Testis (tissue), 3 donors: Measurements from ENCODE around the gene PLIN4. TPM values are rescaled to one million over a fixed set of nuclear protein-coding genes. Genes with fewer than 3 reads are reported as not detected.

Experiments used
- DNase-seq: peaks from one replicate; pipeline ENCODE4 v3.0.0-alpha.2; 2019
- H3K27ac ChIP-seq, 2 donors: fragments of 200-600 bp; sonication (generic); one replicate each; pipeline ENCODE4 v1.5.1; 2019
- H3K27me3 ChIP-seq: fragments of 200-600 bp; sonication (generic); one replicate; pipeline ENCODE4 v1.5.1; 2019
- H3K36me3 ChIP-seq: fragments of 200-600 bp; sonication (generic); one replicate; pipeline ENCODE4 v1.5.1; 2017; ENCODE audit warnings: low read depth; ENCODE audit errors: missing control alignments
- H3K4me1 ChIP-seq: fragments of 200-600 bp; sonication (generic); one replicate; pipeline ENCODE4 v1.5.1; 2019
- H3K4me3 ChIP-seq, 2 donors: fragments of 200-600 bp; sonication (generic); one replicate each; pipeline ENCODE4 v1.5.1; 2017 to 2019
- H3K9me3 ChIP-seq: fragments of 200-600 bp; sonication (generic); one replicate; pipeline ENCODE4 v1.5.1; 2017
- POLR2A ChIP-seq: fragments of 450-650 bp; IDR thresholded peaks from one replicate; pipeline ENCODE4 v1.6.1; 2017; ENCODE audit warnings: antibody characterized with exemption, mild to moderate bottlenecking, moderate library complexity
- WGBS, 2 donors: methylation state at CpG; one replicate each; pipeline ENCODE4 v1.1.5; 2018; 5-methylcytosine and 5-hydroxymethylcytosine counted together
- intact Hi-C: fragments of 100-400 bp; cut with DNase I; formaldehyde crosslinking; loops from one replicate; pipeline ENCODE4 v1.15.1; 2023; ENCODE audit warnings: low total_unique reads
- polyA plus RNA-seq: library from polyadenylated mRNA; stranded (reverse); fragments of 350-450 nt; fragmentation: Illumina TruSeq; extraction: RNeasy Lipid Tissue Mini Kit (QIAGEN cat#74804); gene quantifications from one replicate; pipeline ENCODE4 v1.2.3, GENCODE V29; 2014; ENCODE audit warnings: low read depth, low replicate concordance; ENCODE audit not compliant: insufficient read depth
- total RNA-seq, 2 donors: library from RNA; depleted of rRNA; stranded (reverse); fragments of >200 nt; gene quantifications; one replicate each; pipeline ENCODE4 v1.2.3, GENCODE V29; 2016
- TF ChIP-seq, protein P1 (sequence below), 3 experiments: fragments of 450-650 bp in 2 of 3; fragments of 200-600 bp in 1 of 3; sonication (generic) in 1 of 3; IDR thresholded peaks; one replicate each; pipeline ENCODE4 v1.5.1; 2016 to 2019; ENCODE audit warnings: antibody characterized with exemption in 3 of 3, mild to moderate bottlenecking in 2 of 3, moderate library complexity in 1 of 3

PLIN4 gene
- total and polyA plus RNA-seq, 3 donors from 2014 or later, result 2.8 to 4.0 (median 3.7) TPM

DNA sequence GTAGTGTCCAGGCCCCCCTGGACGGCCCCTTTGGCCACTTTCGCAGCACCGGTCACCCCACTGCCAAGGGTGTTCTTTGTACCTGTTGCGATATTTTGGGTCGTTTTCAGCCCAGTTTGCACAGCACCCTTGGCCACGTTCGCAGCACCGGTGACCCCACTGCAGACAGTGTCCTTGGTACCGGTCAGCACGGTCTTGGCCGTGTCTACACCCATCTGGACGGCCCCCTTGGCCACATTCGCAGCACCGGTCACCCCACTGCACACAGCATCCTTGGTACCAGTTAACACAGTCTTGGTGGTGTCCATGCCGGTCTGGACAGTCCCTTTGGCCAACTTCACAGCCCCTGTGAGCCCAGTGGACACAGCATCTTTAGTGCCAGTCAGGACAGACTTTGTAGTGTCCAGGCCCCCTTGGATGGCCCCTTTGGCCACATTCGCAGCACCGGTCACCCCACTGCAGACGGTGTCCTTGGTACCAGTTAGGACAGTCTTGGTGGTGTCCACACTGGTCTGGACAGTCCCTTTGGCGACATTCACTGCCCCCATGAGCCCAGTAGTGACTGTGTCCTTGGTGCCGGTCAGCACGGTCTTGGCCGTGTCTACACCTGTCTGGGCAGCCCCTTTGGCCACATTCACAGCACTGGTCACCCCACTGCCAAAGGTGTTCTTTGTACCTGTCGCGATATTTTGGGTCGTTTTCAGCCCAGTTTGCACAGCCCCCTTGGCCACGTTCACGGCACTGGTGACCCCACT, 6.8 kb downstream of the PLIN4 start:
- H3K36me3 ChIP-seq, result no peaks in the 10 kb centered on the region
- no peak overlapping the region for H3K4me3 ChIP-seq
- intact Hi-C loops, result no loop called here
- DNase-seq, result no peak
- H3K9me3 ChIP-seq, result no peaks in the 10 kb centered on the region
- TF ChIP-seq, protein P1, sequence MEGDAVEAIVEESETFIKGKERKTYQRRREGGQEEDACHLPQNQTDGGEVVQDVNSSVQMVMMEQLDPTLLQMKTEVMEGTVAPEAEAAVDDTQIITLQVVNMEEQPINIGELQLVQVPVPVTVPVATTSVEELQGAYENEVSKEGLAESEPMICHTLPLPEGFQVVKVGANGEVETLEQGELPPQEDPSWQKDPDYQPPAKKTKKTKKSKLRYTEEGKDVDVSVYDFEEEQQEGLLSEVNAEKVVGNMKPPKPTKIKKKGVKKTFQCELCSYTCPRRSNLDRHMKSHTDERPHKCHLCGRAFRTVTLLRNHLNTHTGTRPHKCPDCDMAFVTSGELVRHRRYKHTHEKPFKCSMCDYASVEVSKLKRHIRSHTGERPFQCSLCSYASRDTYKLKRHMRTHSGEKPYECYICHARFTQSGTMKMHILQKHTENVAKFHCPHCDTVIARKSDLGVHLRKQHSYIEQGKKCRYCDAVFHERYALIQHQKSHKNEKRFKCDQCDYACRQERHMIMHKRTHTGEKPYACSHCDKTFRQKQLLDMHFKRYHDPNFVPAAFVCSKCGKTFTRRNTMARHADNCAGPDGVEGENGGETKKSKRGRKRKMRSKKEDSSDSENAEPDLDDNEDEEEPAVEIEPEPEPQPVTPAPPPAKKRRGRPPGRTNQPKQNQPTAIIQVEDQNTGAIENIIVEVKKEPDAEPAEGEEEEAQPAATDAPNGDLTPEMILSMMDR (IDR thresholded peaks at IDR 0.05), result no peak
- no peak for TF ChIP-seq POLR2A
- H3K27ac ChIP-seq, result no peak overlapping the region
- 85 to 90% methylated on average over 25 to 27 of the region's 27 CpGs for WGBS, 2 donors
- peaks cover 7% of the 10 kb centered on the region for H3K4me1 ChIP-seq
- H3K27me3 ChIP-seq, result no peaks in the 10 kb centered on the region

- WGBS, 2 donors, result 85 to 90% methylated on average over 13 to 37 of the region's 37 CpGs
- intact Hi-C loops, result no loop called here
These were observed 7.6 kb downstream of the PLIN4 start for GRCh38 chr19:4510435-4511255.

GRCh38 chr19:4508698-4509097, 9.6 kb downstream of the PLIN4 start:
- no peak for DNase-seq
- no peaks in the 10 kb centered on the region for H3K27me3 ChIP-seq
- no peaks in the 10 kb centered on the region for H3K36me3 ChIP-seq
- no peaks in the 10 kb centered on the region for H3K9me3 ChIP-seq
- H3K4me1 ChIP-seq, result peaks cover 17% of the 10 kb centered on the region
- no peak overlapping the region for H3K27ac ChIP-seq
- 90% methylated on average over 11 to 21 of the region's 21 CpGs for WGBS, 2 donors
- no peak for TF ChIP-seq POLR2A
- TF ChIP-seq, protein P1 (IDR thresholded peaks at IDR 0.05), result no peak
- intact Hi-C loops, result no loop called here
- H3K4me3 ChIP-seq, result no peak overlapping the region

More at GRCh38 chr19:4510435-4511255, 7.6 kb downstream of the PLIN4 start:
- no peak for DNase-seq
- H3K4me3 ChIP-seq, result no peak overlapping the region
- TF ChIP-seq, protein P1 (IDR thresholded peaks at IDR 0.05), result no peak
- no peaks in the 10 kb centered on the region for H3K27me3 ChIP-seq
- peaks cover 7% of the 10 kb centered on the region for H3K4me1 ChIP-seq
- H3K36me3 ChIP-seq, result no peaks in the 10 kb centered on the region
- no peak overlapping the region for H3K27ac ChIP-seq
- no peaks in the 10 kb centered on the region for H3K9me3 ChIP-seq

- Histone ChIP-seq H3K4me1 (peaks cover 21% of the 10 kb centered on the region), H3K36me3 (no peaks in the 10 kb centered on the region), H3K9me3 (no peaks in the 10 kb centered on the region), H3K27ac (no peak overlapping the region), H3K4me3 (no peak overlapping the region), H3K27me3 (no peaks in the 10 kb centered on the region)
- 68 to 84% methylated on average over 7 to 17 of the region's 17 CpGs for WGBS, 2 donors
- TF ChIP-seq, protein P1 (IDR thresholded peaks at IDR 0.05), result no peak
- no peak for TF ChIP-seq POLR2A
- intact Hi-C loops, result no loop called here
- no peak for DNase-seq
These were observed 10.5 kb downstream of the PLIN4 start for GRCh38 chr19:4507804-4508203.
